ENCODE measurements around the gene HCST. TPM values are rescaled to one million over a fixed set of nuclear protein-coding genes. Genes with fewer than 3 reads are reported as not detected.
"Not testable (repeated sequence)": the region's sequence is repeated elsewhere in the genome, so short reads cannot be mapped to it uniquely, and the experiment has no call there.

Gene HCST
- total and polyA plus RNA-seq, 2 of the 13 experiments (the other 11 are each of a cell fraction or from before 2014, with no cell fraction given), result 0.24 to 1.2 TPM

- TF ChIP-seq ZNF616 (CRISPR knock-in tag; IDR thresholded peaks at IDR 0.05; ENCODE audit: low read depth) (no peak), TFDP1 (CRISPR knock-in tag; IDR thresholded peaks at IDR 0.05; ENCODE audit: borderline replicate concordance) (no peak)
These were observed 12.1 kb upstream of the HCST start (continued) for GRCh38 chr19:35890113-35890650.

GRCh38 chr19:35891819-35892218 is 10.5 kb upstream of the HCST start:
- in situ Hi-C loops (cut with HindIII; ENCODE audit: extremely low pct_ligation_motif_present, low pct_unique_long_range_greater_than_20kb); H2AFZ ChIP-seq (ENCODE audit: low read length); H3K79me2 ChIP-seq (ENCODE audit: insufficient read depth, low read length); H3K9me3 ChIP-seq (ENCODE audit: low read length); CTCF ChIA-PET (ENCODE audit: low intra/inter-chr PET ratio, low total read pairs); DNase-seq (ENCODE audit: low spot score); intact Hi-C loops (cut with micrococcal nuclease; ENCODE audit: unreplicated experiment); H3K4me3 ChIP-seq (replicated peaks in 1 of 3; ENCODE audit: insufficient read depth in 1 of 3, low read depth in 2 of 3, low read length in 3 of 3); BruUV-seq (replicated peaks); FAIRE-seq; POLR2A ChIA-PET; H3K4me2 ChIP-seq (ENCODE audit: low read depth, low read length); H3K4me1 ChIP-seq (ENCODE audit: insufficient read depth, low read length); ATAC-seq; H3K27me3 ChIP-seq (ENCODE audit: control insufficient read depth in 1 of 2, insufficient read depth in 2 of 2, low read length in 2 of 2); H3K27ac ChIP-seq (ENCODE audit: extremely low read length, insufficient read depth, low read length); H4K20me1 ChIP-seq (ENCODE audit: insufficient read depth, low read length); H3K9ac ChIP-seq (ENCODE audit: insufficient read depth, low read depth, low read length): not testable (repeated sequence)
- 98% methylated on average over 3 of the region's 3 CpGs for WGBS (ENCODE audit: low lambda C conversion rate)
- peaks cover 8 to 29% of the 10 kb centered on the region in 2 experiments; a peak in 4 of 5 replicates for H3K36me3 ChIP-seq (replicated peaks in 1 of 2; ENCODE audit: control insufficient read depth in 1 of 2, insufficient read depth in 2 of 2, low read length in 2 of 2)

GRCh38 chr19:35894342-35894741 is 8.0 kb upstream of the HCST start:
- 0 out of 2 replicates have a peak, but pooled peaks cover 7% of the 10 kb centered on the region for H3K4me1 ChIP-seq (ENCODE audit: insufficient read depth, low read length)
- H3K4me3 ChIP-seq (replicated peaks in 1 of 3; ENCODE audit: insufficient read depth in 1 of 3, low read depth in 2 of 3, low read length in 3 of 3), result no peak overlapping the region
- H3K9ac ChIP-seq (ENCODE audit: insufficient read depth, low read depth, low read length), result no peak overlapping the region
- no peak overlapping the region for H3K4me2 ChIP-seq (ENCODE audit: low read depth, low read length)
- no peaks in the 10 kb centered on the region for H3K9me3 ChIP-seq (ENCODE audit: low read length)
- H2AFZ ChIP-seq (ENCODE audit: low read length), result no peak overlapping the region
- no peaks in the 10 kb centered on the region for H3K79me2 ChIP-seq (ENCODE audit: insufficient read depth, low read length)
- no peaks in the 10 kb centered on the region for H3K27me3 ChIP-seq (ENCODE audit: control insufficient read depth in 1 of 2, insufficient read depth in 2 of 2, low read length in 2 of 2)
- WGBS (ENCODE audit: low lambda C conversion rate), result 91% methylated on average over 1 of the region's 2 CpGs
- H3K27ac ChIP-seq (ENCODE audit: extremely low read length, insufficient read depth, low read length), result no peak overlapping the region
- TF ChIP-seq ZNF12 (CRISPR knock-in tag; IDR thresholded peaks at IDR 0.05), result no peak
- TF ChIP-seq ATM (IDR thresholded peaks at IDR 0.05; ENCODE audit: borderline replicate concordance), result no peak
- TF ChIP-seq STAT6 (CRISPR knock-in tag; IDR thresholded peaks at IDR 0.05; ENCODE audit: borderline replicate concordance), result no peak
- TF ChIP-seq ZNF670 (CRISPR knock-in tag; IDR thresholded peaks at IDR 0.05; ENCODE audit: borderline replicate concordance), result no peak
- intact Hi-C loops (cut with micrococcal nuclease; ENCODE audit: unreplicated experiment), result no loop called here
- no peaks in the 10 kb centered on the region for H4K20me1 ChIP-seq (ENCODE audit: insufficient read depth, low read length)
- DNase-seq (ENCODE audit: low spot score) (no peak), FAIRE-seq (no peak), ATAC-seq (no peak)
- ChIA-PET CTCF (ENCODE audit: low intra/inter-chr PET ratio, low total read pairs) (no interaction called here), POLR2A (no interaction called here)
- in situ Hi-C loops (cut with HindIII; ENCODE audit: extremely low pct_ligation_motif_present, low pct_unique_long_range_greater_than_20kb), result no loop called here
- H3K36me3 ChIP-seq (replicated peaks in 1 of 2; ENCODE audit: control insufficient read depth in 1 of 2, insufficient read depth in 2 of 2, low read length in 2 of 2), result peaks cover 6 to 24% of the 10 kb centered on the region in 2 experiments; a peak in 2 of 5 replicates
- no TSS peak for BruUV-seq (replicated peaks)
